HG02571 (cell line): ENCODE data around the gene IP6K3.

ENCODE experiments used
- ATAC-seq: cut with Tn5 transposase; IDR thresholded peaks from one replicate; pipeline ENCODE4 v1.9.1; 2021; ENCODE audit warnings: mild to moderate bottlenecking, moderate library complexity; ENCODE audit not compliant: unreplicated experiment

The IP6K3 gene

GRCh38 chr6:33678233-33678931 is 68.3 kb downstream of the IP6K3 start:
- ATAC-seq, result no peak

- ATAC-seq, result no peak
Observed at GRCh38 chr6:33677689-33678088, 69.0 kb downstream of the IP6K3 start.

GRCh38 chr6:33677143-33677660 is 69.5 kb downstream of the IP6K3 start:
- ATAC-seq, result no peak

GRCh38 chr6:33676416-33677142 is 70.1 kb downstream of the IP6K3 start:
- ATAC-seq, result no peak

GRCh38 chr6:33675968-33676367 is 70.7 kb downstream of the IP6K3 start:
- no peak for ATAC-seq

GRCh38 chr6:33673851-33674250 is 72.9 kb downstream of the IP6K3 start:
- ATAC-seq, result no peak

GRCh38 chr6:33672808-33673207 is 73.9 kb downstream of the IP6K3 start:
- ATAC-seq, result no peak

- ATAC-seq, result no peak
Observed at GRCh38 chr6:33671744-33672072, 75.0 kb downstream of the IP6K3 start.
